LNCAP (cell line): ENCODE results near the gene CPHXL2.

ENCODE experiments used
- TF ChIP-seq, protein P1 (sequence below): fragments of 450-650 bp; IDR thresholded peaks from 2 replicates; pipeline ENCODE4 v1.5.1; 2017; ENCODE audit warnings: mild to moderate bottlenecking

The CPHXL2 gene

DNA sequence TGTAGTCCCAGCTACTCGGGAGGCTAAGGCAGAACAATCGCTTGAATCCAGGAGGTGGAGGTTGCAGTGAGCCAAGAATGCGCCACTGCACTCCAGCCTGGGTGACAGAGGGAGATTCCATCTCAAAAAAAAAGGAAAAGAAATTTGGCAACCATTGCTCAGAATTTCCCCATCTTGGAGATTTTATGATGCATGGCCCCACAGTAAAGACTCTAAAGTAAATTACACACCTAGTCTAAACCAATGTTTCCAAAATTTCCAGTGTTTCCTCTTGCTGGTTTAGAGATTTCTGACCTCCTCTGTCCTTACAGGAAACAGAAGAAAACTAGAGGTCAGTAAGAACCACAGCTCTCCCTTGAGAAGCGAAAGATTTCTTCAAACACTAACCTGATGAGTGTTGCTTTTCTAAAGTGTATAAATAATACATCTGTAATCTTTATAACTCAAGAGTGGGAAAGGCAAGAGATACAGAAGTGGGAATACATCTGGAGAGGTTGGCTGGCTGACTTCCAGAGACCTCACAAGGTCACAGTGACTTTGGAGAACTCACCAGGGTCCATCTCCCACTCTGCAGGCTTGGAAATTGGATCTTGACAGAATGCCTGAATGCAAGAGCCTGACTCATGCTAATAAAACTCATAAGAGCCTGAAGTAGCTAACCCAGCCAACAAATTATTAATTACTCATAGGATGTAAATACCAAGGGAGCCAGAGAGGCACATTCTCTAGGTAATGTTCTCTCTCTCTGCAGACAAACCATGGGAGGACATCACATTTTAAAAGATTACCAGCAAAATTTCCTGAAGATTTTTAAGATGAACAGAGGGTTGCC, 62.5 kb downstream of the CPHXL2 start:
- TF ChIP-seq, protein P1, sequence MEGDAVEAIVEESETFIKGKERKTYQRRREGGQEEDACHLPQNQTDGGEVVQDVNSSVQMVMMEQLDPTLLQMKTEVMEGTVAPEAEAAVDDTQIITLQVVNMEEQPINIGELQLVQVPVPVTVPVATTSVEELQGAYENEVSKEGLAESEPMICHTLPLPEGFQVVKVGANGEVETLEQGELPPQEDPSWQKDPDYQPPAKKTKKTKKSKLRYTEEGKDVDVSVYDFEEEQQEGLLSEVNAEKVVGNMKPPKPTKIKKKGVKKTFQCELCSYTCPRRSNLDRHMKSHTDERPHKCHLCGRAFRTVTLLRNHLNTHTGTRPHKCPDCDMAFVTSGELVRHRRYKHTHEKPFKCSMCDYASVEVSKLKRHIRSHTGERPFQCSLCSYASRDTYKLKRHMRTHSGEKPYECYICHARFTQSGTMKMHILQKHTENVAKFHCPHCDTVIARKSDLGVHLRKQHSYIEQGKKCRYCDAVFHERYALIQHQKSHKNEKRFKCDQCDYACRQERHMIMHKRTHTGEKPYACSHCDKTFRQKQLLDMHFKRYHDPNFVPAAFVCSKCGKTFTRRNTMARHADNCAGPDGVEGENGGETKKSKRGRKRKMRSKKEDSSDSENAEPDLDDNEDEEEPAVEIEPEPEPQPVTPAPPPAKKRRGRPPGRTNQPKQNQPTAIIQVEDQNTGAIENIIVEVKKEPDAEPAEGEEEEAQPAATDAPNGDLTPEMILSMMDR: no peak
